C4-2B (cell line): ENCODE measurements around the gene KCNC1.

Experiments used
- CTCF ChIP-seq: fragments of 450-650 bp; conservative IDR thresholded peaks from 2 replicates; pipeline ENCODE4 v1.5.1; 2017; ENCODE audit warnings: mild to moderate bottlenecking
- ZFX ChIP-seq: fragments of 450-650 bp; IDR thresholded peaks from 2 replicates; pipeline ENCODE4 v1.6.1; 2017

- no peak for TF ChIP-seq CTCF
- TF ChIP-seq ZFX: no peak
Measured at GRCh38 chr11:17741487-17741886, 6.9 kb downstream of the KCNC1 start.
